C1 segment of cervical spinal cord (tissue), 14 donors: ENCODE results near the gene MRPS2.
A peak's percentile ranks its signal among the peaks of the same experiment; 100 is the strongest.

ENCODE experiments used
- DNase-seq, 14 donors: peaks; one replicate each; lab custom pipeline; 2025; lab: John Stamatoyannopoulos, UW

MRPS2 gene

GRCh38 chr9:135480071-135480939 lies 20.2 kb upstream of the MRPS2 start:
- DNase-seq, result peak in 1 of 14 donors; percentile 44

- DNase-seq, result no peak
These were observed 19.6 kb upstream of the MRPS2 start for GRCh38 chr9:135480940-135481310.

GRCh38 chr9:135482015-135482754 lies 18.3 kb upstream of the MRPS2 start:
- no peak for DNase-seq

- DNase-seq, result no peak
These were observed 15.8 kb upstream of the MRPS2 start for GRCh38 chr9:135484460-135485277.

- no peak for DNase-seq
These were observed 15.1 kb upstream of the MRPS2 start for GRCh38 chr9:135485385-135485784.

GRCh38 chr9:135485832-135486231 lies 14.7 kb upstream of the MRPS2 start:
- no peak for DNase-seq

GRCh38 chr9:135486267-135487065 lies 14.0 kb upstream of the MRPS2 start:
- no peak for DNase-seq

GRCh38 chr9:135487281-135488012 lies 13.0 kb upstream of the MRPS2 start:
- no peak for DNase-seq

GRCh38 chr9:135488013-135488330 lies 12.5 kb upstream of the MRPS2 start:
- no peak for DNase-seq

- DNase-seq, result no peak
These were observed 12.0 kb upstream of the MRPS2 start for GRCh38 chr9:135488527-135488926.

GRCh38 chr9:135489188-135489906 lies 11.1 kb upstream of the MRPS2 start:
- no peak for DNase-seq

GRCh38 chr9:135490166-135490870 lies 10.2 kb upstream of the MRPS2 start:
- DNase-seq, result no peak

GRCh38 chr9:135490980-135491464 lies 9.5 kb upstream of the MRPS2 start:
- no peak for DNase-seq

GRCh38 chr9:135491764-135492163 lies 8.7 kb upstream of the MRPS2 start:
- no peak for DNase-seq

- DNase-seq, result no peak
These were observed 7.4 kb upstream of the MRPS2 start for GRCh38 chr9:135492886-135493669.

GRCh38 chr9:135494791-135495559 lies 5.5 kb upstream of the MRPS2 start:
- DNase-seq, result no peak

- no peak for DNase-seq
These were observed 1.9 kb upstream of the MRPS2 start for GRCh38 chr9:135498381-135499126.
